Peyer's patch (tissue), 4 donors: ENCODE results near the gene EIF4EBP3.

Experiments used
- POLR2A ChIP-seq, 2 donors: fragments of 450-650 bp; IDR thresholded peaks; one replicate each; pipeline ENCODE4 v1.5.1; 2017; ENCODE audit warnings: antibody characterized with exemption in 2 of 2, mild to moderate bottlenecking in 2 of 2, moderate library complexity in 2 of 2
- TF ChIP-seq, protein P1 (sequence below), 6 experiments: fragments of 450-650 bp in 4 of 6; fragments of 200-600 bp in 2 of 6; sonication (generic) in 1 of 6; IDR thresholded peaks; one replicate each; pipeline ENCODE4 v1.5.1; 2017 to 2019; ENCODE audit warnings: antibody characterized with exemption in 6 of 6, mild to moderate bottlenecking in 3 of 6, moderate library complexity in 1 of 6

DNA sequence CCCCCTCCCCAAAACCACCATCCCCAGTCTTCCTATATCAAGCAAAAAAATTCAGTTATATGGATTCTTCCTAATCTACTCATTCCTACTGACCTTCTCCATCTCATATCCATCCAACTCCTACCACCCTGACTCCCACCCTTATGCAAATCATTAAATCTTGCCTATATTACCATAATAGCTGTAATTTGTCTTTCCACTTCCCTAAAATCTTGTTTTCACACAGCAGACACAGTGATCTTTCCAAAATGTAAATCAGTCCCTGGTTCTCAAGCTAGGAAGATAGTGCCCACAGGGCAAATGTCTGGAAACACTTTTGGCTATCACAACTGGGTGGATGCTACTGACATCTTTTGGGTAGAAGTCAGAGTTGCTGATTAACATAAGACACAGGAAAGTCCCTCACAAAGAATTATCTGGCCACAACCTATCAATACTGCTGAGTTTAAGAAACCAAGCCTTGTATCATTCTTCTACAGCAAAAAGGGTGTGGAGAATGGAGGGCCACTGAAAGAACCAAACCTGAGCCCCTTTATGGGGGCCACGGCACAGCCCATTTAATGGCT, 8.4 kb downstream of the EIF4EBP3 start:
- TF ChIP-seq, protein P1, sequence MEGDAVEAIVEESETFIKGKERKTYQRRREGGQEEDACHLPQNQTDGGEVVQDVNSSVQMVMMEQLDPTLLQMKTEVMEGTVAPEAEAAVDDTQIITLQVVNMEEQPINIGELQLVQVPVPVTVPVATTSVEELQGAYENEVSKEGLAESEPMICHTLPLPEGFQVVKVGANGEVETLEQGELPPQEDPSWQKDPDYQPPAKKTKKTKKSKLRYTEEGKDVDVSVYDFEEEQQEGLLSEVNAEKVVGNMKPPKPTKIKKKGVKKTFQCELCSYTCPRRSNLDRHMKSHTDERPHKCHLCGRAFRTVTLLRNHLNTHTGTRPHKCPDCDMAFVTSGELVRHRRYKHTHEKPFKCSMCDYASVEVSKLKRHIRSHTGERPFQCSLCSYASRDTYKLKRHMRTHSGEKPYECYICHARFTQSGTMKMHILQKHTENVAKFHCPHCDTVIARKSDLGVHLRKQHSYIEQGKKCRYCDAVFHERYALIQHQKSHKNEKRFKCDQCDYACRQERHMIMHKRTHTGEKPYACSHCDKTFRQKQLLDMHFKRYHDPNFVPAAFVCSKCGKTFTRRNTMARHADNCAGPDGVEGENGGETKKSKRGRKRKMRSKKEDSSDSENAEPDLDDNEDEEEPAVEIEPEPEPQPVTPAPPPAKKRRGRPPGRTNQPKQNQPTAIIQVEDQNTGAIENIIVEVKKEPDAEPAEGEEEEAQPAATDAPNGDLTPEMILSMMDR (IDR thresholded peaks at IDR 0.05): no peak
- TF ChIP-seq POLR2A (IDR thresholded peaks at IDR 0.05): no peak
